Activated B cell treated with CpG ODN at 0.5 μM for 24 hours (primary cell): ENCODE measurements around the gene KATNB1. TPM values are rescaled to one million over a fixed set of nuclear protein-coding genes. Genes with fewer than 3 reads are reported as not detected.

ENCODE experiments used
- ATAC-seq: fragments of 200-7000 bp; cut with Tn5 transposase; one replicate; pipeline ENCODE4 v1.10.0; 2021; ENCODE audit warnings: low read depth, mild to moderate bottlenecking, moderate library complexity
- CTCF ChIA-PET: fragments of 350-600 bp; sonication (Branson Sonifier 250); formaldehyde crosslinking; loops from one replicate; lab custom pipeline; 2021; ENCODE audit warnings: antibody characterized with exemption; lab: Charles Lee
- POLR2A ChIA-PET: fragments of 350-600 bp; sonication (Branson Sonifier 250); formaldehyde crosslinking; loops from one replicate; lab custom pipeline; 2021; ENCODE audit warnings: antibody characterized with exemption; lab: Charles Lee
- DNase-seq: peaks from one replicate; pipeline ENCODE4 v3.0.0; 2022
- H3K27ac Mint-ChIP-seq: one replicate; pipeline ENCODE4 v1.8.0; 2020; ENCODE audit warnings: mixed read lengths
- H3K27me3 Mint-ChIP-seq: one replicate; pipeline ENCODE4 v1.8.0; 2021; ENCODE audit warnings: mixed read lengths
- H3K36me3 Mint-ChIP-seq: one replicate; pipeline ENCODE4 v1.8.0; 2021; ENCODE audit warnings: low read depth, mixed read lengths
- H3K4me1 Mint-ChIP-seq: one replicate; pipeline ENCODE4 v1.8.0; 2021; ENCODE audit warnings: mixed read lengths
- H3K4me3 Mint-ChIP-seq: one replicate; pipeline ENCODE4 v1.8.0; 2020; ENCODE audit warnings: mild to moderate bottlenecking, mixed read lengths
- H3K9me3 Mint-ChIP-seq: one replicate; pipeline ENCODE4 v1.8.0; 2020; ENCODE audit warnings: mixed read lengths
- CTCF ChIP-seq: fragments of 200-600 bp; IDR thresholded peaks from one replicate; pipeline ENCODE4 v1.8.0; 2022; ENCODE audit warnings: antibody characterized with exemption, mild to moderate bottlenecking
- intact Hi-C: fragments of 100-400 bp; cut with micrococcal nuclease; formaldehyde crosslinking; loops from one replicate; pipeline ENCODE4 v1.15.1; 2024
- total RNA-seq: library from RNA; stranded (reverse); gene quantifications from 2 replicates; pipeline ENCODE4 v1.2.3, GENCODE V29; 2022

Gene KATNB1
- total RNA-seq, 1 donor from 2014 or later = 16.8 TPM

- intact Hi-C loops = no loop called here
- CTCF ChIA-PET = no interaction called here
- no peak for DNase-seq
- ATAC-seq = no peak
- H3K4me1 Mint-ChIP-seq = no peaks in the 10 kb centered on the region
- no peak for TF ChIP-seq CTCF
- POLR2A ChIA-PET = no interaction called here
- no peaks in the 10 kb centered on the region for H3K27me3 Mint-ChIP-seq
- peaks cover 24% of the 10 kb centered on the region for H3K36me3 Mint-ChIP-seq
- H3K27ac Mint-ChIP-seq = no peak overlapping the region
- H3K4me3 Mint-ChIP-seq = no peak overlapping the region
- no peaks in the 10 kb centered on the region for H3K9me3 Mint-ChIP-seq
Observed at GRCh38 chr16:57753448-57754353, 18.1 kb downstream of the KATNB1 start.

GRCh38 chr16:57754354-57755060, 18.9 kb downstream of the KATNB1 start:
- CTCF ChIA-PET = no interaction called here
- Mint-ChIP-seq H3K4me1 (no peaks in the 10 kb centered on the region), H3K36me3 (peaks cover 24% of the 10 kb centered on the region)

GRCh38 chr16:57755061-57755684, 19.6 kb downstream of the KATNB1 start:
- intact Hi-C loops = no loop called here
- Mint-ChIP-seq H3K9me3 (no peaks in the 10 kb centered on the region), H3K27me3 (no peaks in the 10 kb centered on the region), H3K4me1 (no peaks in the 10 kb centered on the region), H3K4me3 (no peak overlapping the region), H3K36me3 (peaks cover 24% of the 10 kb centered on the region), H3K27ac (no peak overlapping the region)
- ChIA-PET POLR2A (no interaction called here), CTCF (no interaction called here)
- DNase-seq = no peak
- TF ChIP-seq CTCF = no peak
- ATAC-seq = no peak

More at GRCh38 chr16:57754354-57755060, 18.9 kb downstream of the KATNB1 start:
- no peak overlapping the region for H3K27ac Mint-ChIP-seq
- H3K27me3 Mint-ChIP-seq = no peaks in the 10 kb centered on the region
- H3K4me3 Mint-ChIP-seq = no peak overlapping the region
- POLR2A ChIA-PET = no interaction called here
- DNase-seq = no peak
- no peak for TF ChIP-seq CTCF
- no peaks in the 10 kb centered on the region for H3K9me3 Mint-ChIP-seq
- intact Hi-C loops = no loop called here
- no peak for ATAC-seq

GRCh38 chr16:57755726-57756423, 20.3 kb downstream of the KATNB1 start:
- no peaks in the 10 kb centered on the region for H3K27me3 Mint-ChIP-seq
- peaks cover 22% of the 10 kb centered on the region for H3K36me3 Mint-ChIP-seq
- H3K27ac Mint-ChIP-seq = no peak overlapping the region
- POLR2A ChIA-PET = no interaction called here
- no peak overlapping the region for H3K4me3 Mint-ChIP-seq
- DNase-seq (no peak), ATAC-seq (no peak)
- intact Hi-C loops = no loop called here
- no peaks in the 10 kb centered on the region for H3K9me3 Mint-ChIP-seq
- TF ChIP-seq CTCF = no peak
- H3K4me1 Mint-ChIP-seq = no peaks in the 10 kb centered on the region
- CTCF ChIA-PET = no interaction called here
